ENCODE data around the gene RACGAP1. TPM values are rescaled to one million over a fixed set of nuclear protein-coding genes. Genes with fewer than 3 reads are reported as not detected.

RACGAP1 gene
- total and polyA plus RNA-seq, 8 donors = 20.7 to 79.4 (median 43.4) TPM

DNA sequence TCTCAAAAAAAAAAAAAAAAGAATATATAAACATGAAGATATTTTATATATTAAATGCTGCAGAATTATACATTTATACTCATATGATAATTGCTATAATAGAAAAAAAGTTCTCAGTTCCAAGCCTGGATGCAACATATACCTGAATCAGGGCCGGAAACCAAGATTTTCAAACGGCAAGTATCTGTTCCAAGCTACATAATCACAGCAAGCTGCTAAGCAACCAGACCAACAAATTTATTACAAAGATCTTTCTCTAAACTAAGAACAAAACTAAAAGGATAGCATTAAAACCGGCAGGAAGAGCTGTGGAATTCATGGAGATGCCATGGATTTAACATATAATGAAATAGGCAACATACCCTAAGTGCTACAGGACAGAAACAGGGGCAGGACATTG is 7.1 kb downstream of the RACGAP1 start:
- no peak for ATAC-seq
- H3K4me1 ChIP-seq = peaks cover 0 to 20% of the 10 kb centered on the region in 2 donors
- TF ChIP-seq, protein P1, sequence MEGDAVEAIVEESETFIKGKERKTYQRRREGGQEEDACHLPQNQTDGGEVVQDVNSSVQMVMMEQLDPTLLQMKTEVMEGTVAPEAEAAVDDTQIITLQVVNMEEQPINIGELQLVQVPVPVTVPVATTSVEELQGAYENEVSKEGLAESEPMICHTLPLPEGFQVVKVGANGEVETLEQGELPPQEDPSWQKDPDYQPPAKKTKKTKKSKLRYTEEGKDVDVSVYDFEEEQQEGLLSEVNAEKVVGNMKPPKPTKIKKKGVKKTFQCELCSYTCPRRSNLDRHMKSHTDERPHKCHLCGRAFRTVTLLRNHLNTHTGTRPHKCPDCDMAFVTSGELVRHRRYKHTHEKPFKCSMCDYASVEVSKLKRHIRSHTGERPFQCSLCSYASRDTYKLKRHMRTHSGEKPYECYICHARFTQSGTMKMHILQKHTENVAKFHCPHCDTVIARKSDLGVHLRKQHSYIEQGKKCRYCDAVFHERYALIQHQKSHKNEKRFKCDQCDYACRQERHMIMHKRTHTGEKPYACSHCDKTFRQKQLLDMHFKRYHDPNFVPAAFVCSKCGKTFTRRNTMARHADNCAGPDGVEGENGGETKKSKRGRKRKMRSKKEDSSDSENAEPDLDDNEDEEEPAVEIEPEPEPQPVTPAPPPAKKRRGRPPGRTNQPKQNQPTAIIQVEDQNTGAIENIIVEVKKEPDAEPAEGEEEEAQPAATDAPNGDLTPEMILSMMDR (IDR thresholded peaks at IDR 0.05) = no peak
- peak in 2 of 4 donors; percentile 28 to 48 for DNase-seq
- intact Hi-C loops (cut with DNase I) = no loop called here
- peaks cover 0 to 6% of the 10 kb centered on the region in 2 donors for H3K36me3 ChIP-seq
- H3K9me3 ChIP-seq = no peaks in the 10 kb centered on the region
- H3K4me3 ChIP-seq = no peak overlapping the region
- H3K27ac ChIP-seq = peak overlapping the region; percentile 78 to 81
- no peaks in the 10 kb centered on the region for H3K27me3 ChIP-seq

DNA sequence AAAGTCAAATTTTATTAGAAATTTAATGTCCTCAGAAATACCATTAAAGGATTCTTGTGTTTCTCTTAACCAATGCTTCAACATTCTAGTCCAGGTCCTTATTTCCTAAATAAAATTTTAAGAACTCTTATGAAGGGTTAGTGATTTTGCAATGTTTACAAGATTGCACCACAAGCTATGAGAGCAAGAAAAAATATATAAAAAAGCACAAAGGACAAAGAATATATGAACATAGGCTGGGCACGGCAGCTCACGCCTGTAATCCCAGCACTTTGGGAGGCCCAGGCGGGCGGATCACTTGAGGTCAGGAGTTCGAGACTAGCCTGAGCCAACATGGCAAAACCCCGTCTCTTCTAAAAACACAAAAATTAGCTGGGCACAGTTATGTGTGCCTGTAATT is 7.7 kb downstream of the RACGAP1 start:
- DNase-seq (peak in 2 of 4 donors; percentile 63 to 84), ATAC-seq (peak; percentile 78)
- Histone ChIP-seq H3K9me3 (no peaks in the 10 kb centered on the region), H3K4me1 (peaks cover 0 to 20% of the 10 kb centered on the region in 2 donors), H3K36me3 (peaks cover 0 to 6% of the 10 kb centered on the region in 2 donors), H3K4me3 (no peak overlapping the region), H3K27ac (peak overlapping the region; percentile 78 to 81), H3K27me3 (no peaks in the 10 kb centered on the region)
- TF ChIP-seq, protein P1 (IDR thresholded peaks at IDR 0.05) = no peak
- intact Hi-C loops (cut with DNase I) = no loop called here

DNA sequence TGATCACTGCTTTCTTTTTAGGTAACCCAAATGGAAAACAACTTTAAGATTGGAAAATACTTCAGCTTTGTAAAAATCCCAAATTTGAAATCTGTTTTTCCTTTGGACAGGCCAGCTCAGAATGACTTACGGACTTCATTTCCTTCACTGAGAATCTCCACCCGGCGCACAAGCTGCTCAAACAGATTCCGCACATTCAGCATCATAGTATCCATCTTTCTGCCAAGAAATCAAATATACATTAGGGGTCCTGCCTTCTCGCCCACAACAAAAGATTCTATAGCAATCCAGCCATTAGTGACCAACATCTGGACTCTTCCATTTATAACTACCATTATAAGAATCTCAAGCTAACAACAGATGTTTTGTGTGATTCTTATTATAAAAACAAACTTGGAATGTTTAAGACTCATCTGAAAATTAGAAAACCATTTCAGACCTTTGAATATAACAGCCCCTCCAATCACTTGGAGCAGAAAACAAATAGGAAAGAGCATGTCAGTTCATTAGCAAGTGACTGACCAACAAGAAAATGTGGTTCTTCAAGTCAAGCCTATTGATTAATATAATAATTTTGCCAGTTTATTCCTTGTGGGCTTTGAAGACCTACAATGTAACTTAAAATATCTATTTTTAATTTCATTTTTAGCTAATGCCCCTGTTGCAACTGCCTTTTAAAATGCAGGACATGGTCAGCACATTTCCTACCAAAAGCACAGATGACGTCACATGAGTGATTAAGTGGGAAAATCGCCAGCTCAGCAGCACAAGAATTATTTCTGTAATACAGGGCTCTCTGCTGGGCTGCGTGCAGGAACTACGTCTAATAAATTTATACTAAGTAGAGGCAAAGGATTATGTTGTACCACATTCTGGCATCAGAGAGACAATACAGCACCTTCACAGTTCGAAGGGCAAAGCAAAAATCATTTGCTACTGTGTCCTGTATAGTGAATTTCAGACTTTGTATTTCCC is 8.5 kb downstream of the RACGAP1 start:
- TF ChIP-seq, protein P1 (IDR thresholded peaks at IDR 0.05) = no peak
- Histone ChIP-seq H3K27me3 (no peaks in the 10 kb centered on the region), H3K9me3 (no peaks in the 10 kb centered on the region), H3K27ac (peak overlapping the region; percentile 78 to 81), H3K4me1 (peaks cover 0 to 20% of the 10 kb centered on the region in 2 donors), H3K4me3 (no peak overlapping the region), H3K36me3 (peaks cover 0 to 6% of the 10 kb centered on the region in 2 donors)
- peak; percentile 81 for ATAC-seq
- peak in 3 of 4 donors; percentile 78 to 93 (median 85) for DNase-seq
- intact Hi-C loops (cut with DNase I) = no loop called here

DNA sequence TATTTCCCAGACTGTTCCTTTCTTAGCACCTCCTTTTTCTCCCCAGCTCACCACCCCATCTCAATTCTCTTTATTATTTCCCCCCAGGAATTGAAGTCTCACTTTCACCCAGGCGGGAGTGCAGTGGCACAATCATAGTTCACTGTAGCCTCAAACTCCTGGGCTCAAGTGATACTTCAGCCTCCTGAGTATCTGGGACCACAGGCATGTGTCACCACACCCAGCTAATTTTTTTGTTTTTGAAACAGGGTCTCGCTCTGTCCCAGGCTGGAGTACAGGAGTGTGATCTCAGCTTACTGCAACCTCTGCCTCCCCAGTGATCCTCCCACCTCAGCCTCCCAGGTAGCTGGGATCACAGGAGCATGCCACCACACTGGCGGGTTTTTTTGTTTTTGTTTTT is 11.0 kb downstream of the RACGAP1 start:
- Histone ChIP-seq H3K36me3 (peaks cover 0 to 6% of the 10 kb centered on the region in 2 donors), H3K4me3 (no peak overlapping the region), H3K27ac (no peak overlapping the region), H3K27me3 (no peaks in the 10 kb centered on the region), H3K9me3 (no peaks in the 10 kb centered on the region), H3K4me1 (peaks cover 0 to 20% of the 10 kb centered on the region in 2 donors)
- DNase-seq = no peak
- peak; percentile 53 for ATAC-seq
- intact Hi-C loops (cut with DNase I) = no loop called here
- TF ChIP-seq, protein P1 (IDR thresholded peaks at IDR 0.05) = no peak

All from left lung (tissue), 10 donors.